Natural killer cell (primary cell): ENCODE measurements around the gene PAX6. TPM values are rescaled to one million over a fixed set of nuclear protein-coding genes. Genes with fewer than 3 reads are reported as not detected.

Source experiments
- ATAC-seq, 3 donors: fragments of 150-1000 bp in 2 of 3; fragments of 200-7000 bp in 1 of 3; cut with Tn5 transposase; 1 replicate in 1 of 3; 2 replicates in 2 of 3; pipeline ENCODE4 v1.10.0; 2021; ENCODE audit warnings: mild to moderate bottlenecking in 2 of 3, moderate library complexity in 2 of 3
- DNase-seq, 2 donors: peaks; one replicate each; pipeline versions ENCODE4 v3.0.0 to v3.0.0-alpha.2; 2013 to 2021; ENCODE audit warnings: mixed read lengths in 1 of 2
- H3K27ac ChIP-seq: one replicate; pipeline ENCODE4 v1.5.1; 2013; ENCODE audit warnings: mild to moderate bottlenecking, low read length
- H3K27me3 ChIP-seq: one replicate; pipeline ENCODE4 v1.6.1; 2013; ENCODE audit warnings: low read length; ENCODE audit not compliant: control insufficient read depth, insufficient read depth
- H3K36me3 ChIP-seq: one replicate; pipeline ENCODE4 v1.6.1; 2013; ENCODE audit warnings: low read length; ENCODE audit not compliant: control insufficient read depth, insufficient read depth
- H3K4me1 ChIP-seq: one replicate; pipeline ENCODE4 v1.6.1; 2013; ENCODE audit warnings: low read length; ENCODE audit not compliant: control insufficient read depth, insufficient read depth
- H3K4me3 ChIP-seq: one replicate; pipeline ENCODE4 v1.5.1; 2013; ENCODE audit warnings: low read length
- H3K9me3 ChIP-seq: one replicate; pipeline ENCODE4 v1.6.1; 2013; ENCODE audit warnings: low read length; ENCODE audit not compliant: control insufficient read depth, insufficient read depth
- H3K27ac Mint-ChIP-seq, 2 donors: one replicate each; pipeline ENCODE4 v1.8.0; 2022; ENCODE audit warnings: mild to moderate bottlenecking in 2 of 2, mixed read lengths in 2 of 2, moderate library complexity in 1 of 2
- H3K27me3 Mint-ChIP-seq, 2 donors: one replicate each; pipeline ENCODE4 v1.8.0; 2022; ENCODE audit warnings: low read depth in 2 of 2, mixed read lengths in 2 of 2
- H3K36me3 Mint-ChIP-seq: one replicate; pipeline ENCODE4 v1.8.0; 2022; ENCODE audit warnings: mixed read lengths
- H3K4me1 Mint-ChIP-seq, 2 donors: one replicate each; pipeline ENCODE4 v1.8.0; 2022; ENCODE audit warnings: mixed read lengths in 2 of 2
- H3K4me3 Mint-ChIP-seq: one replicate; pipeline ENCODE4 v1.8.0; 2022; ENCODE audit warnings: mild to moderate bottlenecking, moderate library complexity, mixed read lengths
- H3K9me3 Mint-ChIP-seq, 2 donors: one replicate each; pipeline ENCODE4 v1.8.0; 2022; ENCODE audit warnings: mixed read lengths in 2 of 2
- CTCF ChIP-seq: fragments of 200-600 bp; IDR thresholded peaks from one replicate; pipeline ENCODE4 v1.8.0; 2022; ENCODE audit warnings: antibody characterized with exemption
- WGBS: methylation state at CpG from one replicate; pipeline ENCODE4 v1.1.7; 2013; ENCODE audit warnings: missing lambda C conversion rate; ENCODE audit not compliant: insufficient coverage; 5-methylcytosine and 5-hydroxymethylcytosine counted together
- intact Hi-C: fragments of 100-400 bp; cut with micrococcal nuclease; formaldehyde crosslinking; loops from one replicate; pipeline ENCODE4 v1.14.2; 2022
- total RNA-seq, 4 donors: library from RNA; stranded (reverse); fragments of 120-200 nt in 1 of 4; gene quantifications; one replicate each; pipeline versions ENCODE4 v1.2.3 to v1.2.4, GENCODE V29; 2013 to 2022

PAX6 gene
- total RNA-seq, 3 donors from 2014 or later (not counting 1 experiment from before 2014, with no cell fraction given): not detected

GRCh38 chr11:31818874-31819331, 7.8 kb upstream of the PAX6 start:
- no peak overlapping the region for H3K27ac Mint-ChIP-seq

GRCh38 chr11:31818425-31818755, 7.3 kb upstream of the PAX6 start:
- H3K9me3 ChIP-seq: peaks cover 24% of the 10 kb centered on the region
- peaks cover 16 to 24% of the 10 kb centered on the region in 2 donors for H3K4me1 Mint-ChIP-seq
- no peak for ATAC-seq
- TF ChIP-seq CTCF: no peak
- peaks cover 44 to 66% of the 10 kb centered on the region in 2 donors for H3K27me3 Mint-ChIP-seq
- no peak overlapping the region for H3K4me3 ChIP-seq
- H3K27ac Mint-ChIP-seq: no peak overlapping the region
- peaks cover 14% of the 10 kb centered on the region for H3K36me3 Mint-ChIP-seq
- peak overlapping the region; percentile 71 for H3K4me3 Mint-ChIP-seq
- no peak overlapping the region for H3K27ac ChIP-seq
- H3K4me1 ChIP-seq: peaks cover 47% of the 10 kb centered on the region
- intact Hi-C loops: no loop called here
- DNase-seq: no peak
- no peaks in the 10 kb centered on the region for H3K36me3 ChIP-seq
- 12% methylated on average over 9 of the region's 9 CpGs for WGBS
- no peaks in the 10 kb centered on the region for H3K9me3 Mint-ChIP-seq
- H3K27me3 ChIP-seq: peaks cover 89% of the 10 kb centered on the region

More at GRCh38 chr11:31818874-31819331, 7.8 kb upstream of the PAX6 start:
- Mint-ChIP-seq H3K4me3 (no peak overlapping the region), H3K36me3 (peaks cover 14% of the 10 kb centered on the region), H3K9me3 (no peaks in the 10 kb centered on the region), H3K4me1 (peaks cover 16 to 24% of the 10 kb centered on the region in 2 donors), H3K27me3 (peaks cover 45 to 70% of the 10 kb centered on the region in 2 donors)
- ATAC-seq (no peak), DNase-seq (no peak)
- no peak for TF ChIP-seq CTCF
- H3K27me3 ChIP-seq: peaks cover 88% of the 10 kb centered on the region
- 13% methylated on average over 25 of the region's 26 CpGs for WGBS
- no peak overlapping the region for H3K27ac ChIP-seq
- no peaks in the 10 kb centered on the region for H3K36me3 ChIP-seq
- peaks cover 20% of the 10 kb centered on the region for H3K9me3 ChIP-seq
- intact Hi-C loops: no loop called here
- no peak overlapping the region for H3K4me3 ChIP-seq
- peaks cover 42% of the 10 kb centered on the region for H3K4me1 ChIP-seq

DNA sequence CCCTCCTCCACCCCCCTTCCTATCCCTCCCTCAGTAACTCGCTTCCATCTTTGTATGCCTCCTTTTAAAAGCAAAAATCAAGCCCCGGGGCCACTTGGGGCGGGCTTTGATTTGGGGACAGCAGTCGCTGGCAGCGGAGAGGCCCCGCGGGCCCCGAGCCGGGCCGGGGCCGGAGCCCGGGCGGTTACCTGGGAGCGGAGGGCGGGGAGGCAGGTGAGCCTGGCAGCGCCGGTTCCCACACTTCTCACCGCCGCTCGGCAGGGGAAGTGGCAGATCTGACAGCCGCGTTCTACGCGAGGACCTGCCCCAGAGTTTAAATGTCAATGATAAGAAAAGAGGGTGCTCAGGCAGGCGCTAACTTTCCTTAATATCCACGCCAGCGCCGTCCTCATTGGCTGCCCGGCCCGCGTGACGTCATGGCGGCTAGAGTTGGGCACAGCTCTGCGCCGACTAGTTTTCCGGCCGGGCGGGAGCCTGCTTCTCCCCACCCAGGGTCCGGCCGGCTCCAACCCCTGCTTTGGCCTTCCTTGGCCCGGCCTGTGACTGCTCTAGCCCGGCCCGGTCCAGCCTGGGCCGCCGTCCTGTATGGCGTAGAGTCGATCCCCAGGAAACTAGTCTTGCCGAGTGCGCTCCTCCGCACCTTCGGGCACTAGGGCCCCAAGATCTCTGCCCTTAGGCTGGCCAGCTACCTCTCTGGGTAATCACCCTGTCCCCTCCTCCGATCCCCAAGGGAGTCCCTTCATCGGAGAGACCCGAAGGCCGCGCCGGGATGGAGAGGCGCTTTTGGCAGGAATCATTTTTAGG, 6.7 kb upstream of the PAX6 start:
- H3K4me1 ChIP-seq: peaks cover 52% of the 10 kb centered on the region
- Mint-ChIP-seq H3K4me3 (peak overlapping the region; percentile 71), H3K4me1 (peaks cover 16 to 25% of the 10 kb centered on the region in 2 donors), H3K27ac (no peak overlapping the region), H3K27me3 (peaks cover 39 to 60% of the 10 kb centered on the region in 2 donors), H3K9me3 (no peaks in the 10 kb centered on the region), H3K36me3 (peaks cover 14% of the 10 kb centered on the region)
- intact Hi-C loops: no loop called here
- no peak overlapping the region for H3K27ac ChIP-seq
- no peak overlapping the region for H3K4me3 ChIP-seq
- peak in 1 of 3 donors; percentile 27 for ATAC-seq
- no peak for TF ChIP-seq CTCF
- no peaks in the 10 kb centered on the region for H3K36me3 ChIP-seq
- H3K9me3 ChIP-seq: peaks cover 26% of the 10 kb centered on the region
- no peak for DNase-seq
- H3K27me3 ChIP-seq: peaks cover 88% of the 10 kb centered on the region
- 7% methylated on average over 57 of the region's 58 CpGs for WGBS
